MG63 (cell line): ENCODE measurements around the gene GNPTAB. TPM values are rescaled to one million over a fixed set of nuclear protein-coding genes. Genes with fewer than 3 reads are reported as not detected.
"Not testable (repeated sequence)": the region's sequence is repeated elsewhere in the genome, so short reads cannot be mapped to it uniquely, and the experiment has no call there.

Experiments
- DNase-seq: peaks from one replicate; pipeline ENCODE4 v3.0.0-alpha.2; 2020
- H3K27me3 ChIP-seq: fragments of 250-450 bp; sonication (Bioruptor Pico); 2 replicates; pipeline ENCODE4 v1.5.1; 2020; ENCODE audit warnings: mild to moderate bottlenecking, moderate library complexity
- H3K36me3 ChIP-seq: fragments of 250-450 bp; sonication (Bioruptor Pico); 2 replicates; pipeline ENCODE4 v1.5.1; 2020; ENCODE audit warnings: mild to moderate bottlenecking, moderate library complexity
- H3K4me3 ChIP-seq: fragments of 250-450 bp; sonication (Bioruptor Pico); 2 replicates; pipeline ENCODE4 v1.5.1; 2020; ENCODE audit warnings: mild to moderate bottlenecking, moderate library complexity
- H3K9me3 ChIP-seq: fragments of 250-450 bp; sonication (Bioruptor Pico); 2 replicates; pipeline ENCODE4 v1.5.1; 2020; ENCODE audit warnings: mild to moderate bottlenecking, moderate library complexity
- total RNA-seq: library from RNA; depleted of rRNA; stranded (reverse); fragments of >200 nt; shearing (Covaris generic); gene quantifications from 2 replicates; pipeline ENCODE4 v1.2.3, GENCODE V29; 2014; ENCODE audit warnings: low replicate concordance; rRNA removed

GNPTAB gene
- total RNA-seq, result 4.9 and 5.5 TPM in 2 replicates

DNA sequence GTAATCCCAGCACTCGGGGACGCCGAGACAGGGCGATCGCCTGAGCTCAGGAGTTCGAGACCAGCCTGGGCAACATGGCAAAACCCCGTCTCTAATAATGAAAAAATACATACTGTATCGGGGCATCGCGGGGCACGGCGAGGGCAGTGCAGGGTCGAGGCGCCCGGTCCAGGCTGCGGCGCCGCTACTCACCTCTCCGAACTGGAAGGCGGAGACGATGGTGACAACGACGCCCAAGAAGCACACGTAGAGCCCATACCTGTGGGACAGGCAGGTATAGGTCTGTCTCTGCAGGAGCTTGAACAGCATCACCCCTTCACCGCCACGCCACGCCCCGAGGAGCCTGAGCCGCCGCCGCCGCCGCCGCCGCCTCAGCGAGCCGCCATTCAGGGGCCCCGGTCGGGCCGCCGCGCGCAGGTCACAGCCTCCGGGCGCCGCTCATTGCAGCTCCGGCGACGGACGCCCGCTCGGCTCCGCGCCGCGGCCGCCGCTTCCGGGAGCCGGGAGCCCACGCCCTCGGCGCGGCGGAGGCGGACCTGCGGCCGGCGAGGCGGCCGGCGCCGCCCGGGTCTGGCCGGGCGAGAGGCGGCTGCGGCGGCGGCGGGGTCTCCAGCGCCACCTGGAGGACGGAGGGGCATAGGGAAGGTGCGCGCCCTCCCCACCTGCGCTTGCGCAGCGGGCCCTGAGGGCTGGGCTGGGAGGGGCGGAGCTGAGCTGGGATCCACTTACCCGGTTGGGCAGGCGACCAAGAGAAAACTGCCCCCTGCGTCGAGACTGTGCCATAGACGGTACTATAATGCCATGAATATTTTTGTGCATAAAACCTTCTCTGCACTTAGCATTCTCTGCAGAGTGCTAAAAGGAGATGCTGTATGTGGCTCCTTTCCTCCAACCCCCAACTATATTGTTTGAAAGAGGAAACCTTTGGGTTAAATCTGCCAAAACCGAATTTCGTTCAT lies at the start of gene GNPTAB:
Gene GNPTAB, minus strand, starts transcription at position 593 of the 959 bp plus-strand sequence. Its CDS starts 284 bp downstream, at position 309.
- H3K9me3 ChIP-seq, result no peaks in the 10 kb centered on the region
- H3K27me3 ChIP-seq, result no peaks in the 10 kb centered on the region
- peak within 1 kb of the TSS; percentile 65 for H3K4me3 ChIP-seq
- no peaks in the 10 kb centered on the region for H3K36me3 ChIP-seq
- DNase-seq, result peak; percentile 87

DNA sequence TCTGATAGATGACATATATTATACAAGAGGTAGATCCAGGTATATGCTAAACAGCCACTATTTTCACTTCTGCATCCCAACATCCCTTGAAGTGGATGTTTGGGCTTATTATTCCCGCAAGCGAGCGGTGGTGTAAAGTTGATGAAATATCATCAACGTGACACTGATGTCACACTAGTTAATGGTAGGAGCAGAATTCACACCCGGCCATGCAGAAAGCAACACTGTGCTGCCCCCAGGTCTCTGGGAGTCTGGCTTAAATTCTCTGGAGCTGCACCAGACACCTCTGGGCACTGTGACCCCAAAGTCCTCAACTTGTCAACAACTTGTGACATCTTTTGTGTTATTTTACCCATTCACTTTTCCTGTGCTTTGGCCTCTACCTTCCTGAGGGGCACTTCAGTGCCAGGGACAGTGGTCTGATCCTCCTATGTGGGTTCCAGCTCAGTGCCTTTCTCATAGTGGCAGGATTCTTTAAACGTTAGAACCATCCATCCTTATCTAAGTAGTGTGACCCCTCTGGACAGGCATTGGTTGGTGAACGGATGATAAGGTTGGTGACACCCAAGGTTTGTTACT lies 47.6 kb upstream of the GNPTAB start:
- Histone ChIP-seq H3K27me3 (no peaks in the 10 kb centered on the region), H3K4me3 (peak overlapping the region; percentile 75), H3K9me3 (no peaks in the 10 kb centered on the region), H3K36me3 (no peaks in the 10 kb centered on the region)
- no peak for DNase-seq

DNA sequence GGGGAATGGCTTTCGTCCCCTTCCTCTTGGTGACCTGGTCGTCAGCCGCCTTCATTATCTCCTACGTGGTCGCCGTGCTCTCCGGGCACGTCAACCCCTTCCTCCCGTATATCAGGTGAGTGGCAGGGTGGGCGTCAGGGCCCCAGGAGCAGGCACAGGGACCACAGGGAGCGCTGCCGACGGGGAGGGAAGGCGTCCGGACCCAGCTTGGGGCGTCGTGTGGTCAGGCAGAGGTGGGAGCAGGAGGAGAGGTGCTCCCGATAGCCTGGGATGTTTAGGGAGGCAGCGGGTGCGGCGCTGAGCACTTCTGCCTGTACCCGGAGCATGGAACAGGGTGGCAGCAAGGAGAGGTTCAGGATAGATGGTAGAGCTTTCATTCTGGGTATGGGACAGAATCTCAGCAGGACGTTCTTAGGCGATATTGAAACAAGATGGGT lies 47.1 kb upstream of the GNPTAB start:
- no peaks in the 10 kb centered on the region for H3K36me3 ChIP-seq
- peak overlapping the region; percentile 75 for H3K4me3 ChIP-seq
- peak; percentile 43 for DNase-seq
- H3K9me3 ChIP-seq, result no peaks in the 10 kb centered on the region
- no peaks in the 10 kb centered on the region for H3K27me3 ChIP-seq

DNA sequence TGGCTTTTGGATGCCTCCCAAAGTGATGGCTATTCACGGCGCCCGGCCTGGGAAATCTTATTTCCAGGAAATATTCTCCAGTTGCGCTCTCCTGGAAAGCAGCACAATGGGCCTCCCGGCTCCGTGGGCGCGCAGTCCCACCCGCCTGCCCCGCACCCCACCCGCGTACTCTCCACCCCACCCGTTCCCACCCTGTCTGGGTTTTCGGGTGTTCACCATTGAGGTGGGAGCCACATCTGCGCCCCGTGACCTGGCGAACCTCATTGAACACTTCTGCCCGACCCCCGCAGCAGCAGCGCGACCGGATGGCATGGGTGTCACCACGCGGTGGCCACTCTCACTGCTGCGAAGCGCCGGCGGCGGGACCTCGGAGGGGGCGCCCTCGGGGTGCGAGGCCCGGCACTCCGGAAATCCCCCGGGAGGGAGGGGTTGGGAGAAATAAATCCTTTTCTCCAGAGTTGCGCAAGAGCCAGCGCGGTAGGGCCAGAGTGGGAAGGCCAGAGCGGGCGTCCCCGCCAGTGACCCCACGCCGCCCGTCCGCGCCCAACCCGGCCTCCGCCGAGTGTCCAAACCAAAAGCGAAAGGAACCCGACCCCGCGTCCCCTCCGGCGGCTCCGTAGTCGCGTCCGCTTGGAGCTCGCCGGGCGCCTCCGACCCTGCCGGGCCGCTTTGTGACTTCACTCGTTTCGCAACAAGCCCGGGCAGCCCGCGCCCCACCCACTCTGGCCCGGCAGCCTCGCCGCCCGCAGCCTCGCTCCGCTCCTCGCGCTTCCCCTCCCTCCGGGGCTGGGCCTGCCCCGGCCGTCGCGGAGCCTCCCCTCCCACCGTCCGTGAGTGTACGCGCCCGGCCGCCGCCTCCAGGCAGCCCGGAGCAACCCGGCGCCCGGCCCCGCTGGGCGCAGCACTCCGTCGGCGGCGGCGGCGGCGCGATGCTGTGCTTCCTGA lies 46.4 kb upstream of the GNPTAB start, which contains the start of gene DRAM1:
Gene DRAM1, plus strand, starts transcription at position 720 of the 945 bp plus-strand sequence. Its CDS starts 210 bp downstream, at position 930.
- H3K9me3 ChIP-seq, result no peaks in the 10 kb centered on the region
- H3K27me3 ChIP-seq, result no peaks in the 10 kb centered on the region
- H3K36me3 ChIP-seq, result no peaks in the 10 kb centered on the region
- peak within 1 kb of the TSS; percentile 75 for H3K4me3 ChIP-seq
- peak; percentile 92 for DNase-seq

DNA sequence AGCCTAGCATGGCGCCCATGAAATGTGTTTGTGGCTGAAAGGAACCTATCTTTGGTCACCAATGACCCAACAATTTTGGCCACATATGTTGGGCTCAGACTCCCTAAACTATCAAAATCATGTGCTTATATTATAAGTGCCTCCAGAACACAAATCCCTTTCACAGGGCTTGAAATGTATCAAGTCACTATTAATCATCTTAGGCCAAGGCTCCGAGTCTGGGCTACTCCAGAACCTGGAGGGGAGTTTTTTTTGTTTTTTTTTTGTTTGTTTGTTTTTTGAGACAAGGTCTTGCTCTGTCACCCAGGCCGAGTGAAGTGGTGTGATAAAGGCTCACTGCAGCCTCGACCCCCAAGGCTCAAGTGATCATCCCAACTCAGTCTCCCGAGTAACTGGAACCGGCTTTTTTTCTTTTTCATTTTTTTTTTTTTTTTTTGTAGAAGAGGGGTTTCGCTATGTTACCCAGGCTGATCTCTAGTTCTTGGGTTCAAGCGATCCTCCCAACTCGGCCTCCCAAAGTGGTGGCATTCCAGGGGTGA lies 45.6 kb upstream of the GNPTAB start:
- no peaks in the 10 kb centered on the region for H3K9me3 ChIP-seq
- peak overlapping the region; percentile 75 for H3K4me3 ChIP-seq
- no peaks in the 10 kb centered on the region for H3K36me3 ChIP-seq
- DNase-seq, result no peak
- H3K27me3 ChIP-seq, result no peaks in the 10 kb centered on the region

DNA sequence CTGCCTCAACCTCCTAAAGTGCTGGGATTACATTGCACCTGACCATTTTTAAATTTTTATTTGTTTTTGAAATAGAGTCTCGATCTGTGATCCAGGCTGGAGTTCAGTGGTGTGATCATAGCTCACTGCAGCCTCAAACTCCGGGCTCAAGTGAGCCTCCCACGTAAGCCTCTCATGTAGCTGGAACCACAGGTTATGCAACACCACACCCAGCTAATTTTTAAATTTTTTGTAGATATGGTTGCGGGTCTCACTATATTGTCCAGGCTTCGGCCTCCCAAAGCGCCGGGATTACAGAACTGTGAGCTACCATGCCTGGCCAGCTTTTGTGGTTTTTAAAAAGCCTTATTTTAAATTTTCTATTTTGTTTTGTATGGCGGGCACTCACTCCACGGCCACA lies 44.4 kb upstream of the GNPTAB start:
- Histone ChIP-seq H3K4me3 (no peak overlapping the region), H3K9me3 (no peaks in the 10 kb centered on the region), H3K27me3 (no peaks in the 10 kb centered on the region), H3K36me3 (no peaks in the 10 kb centered on the region)
- DNase-seq, result no peak

DNA sequence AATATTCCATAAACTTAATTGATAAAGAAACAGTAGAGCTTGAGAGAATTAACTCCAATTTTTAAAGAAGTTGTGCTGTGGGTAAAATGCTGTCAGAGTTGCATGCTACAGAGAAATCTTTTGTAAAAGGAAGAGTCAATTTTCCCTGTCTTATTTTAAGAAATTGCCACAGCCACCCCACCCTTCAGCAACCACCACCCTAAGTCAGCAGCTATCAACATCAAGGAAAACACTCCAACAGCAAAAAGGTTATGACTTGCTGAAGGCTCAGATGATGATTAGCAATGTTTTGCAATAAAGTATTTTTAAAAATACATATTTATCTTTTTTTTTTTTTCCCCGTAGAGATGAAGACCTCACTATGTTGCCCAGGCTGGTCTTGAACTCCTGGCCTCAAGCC lies 40.2 kb upstream of the GNPTAB start:
- Histone ChIP-seq H3K9me3 (no peaks in the 10 kb centered on the region), H3K4me3 (no peak overlapping the region), H3K36me3 (no peaks in the 10 kb centered on the region), H3K27me3 (no peaks in the 10 kb centered on the region)
- no peak for DNase-seq

DNA sequence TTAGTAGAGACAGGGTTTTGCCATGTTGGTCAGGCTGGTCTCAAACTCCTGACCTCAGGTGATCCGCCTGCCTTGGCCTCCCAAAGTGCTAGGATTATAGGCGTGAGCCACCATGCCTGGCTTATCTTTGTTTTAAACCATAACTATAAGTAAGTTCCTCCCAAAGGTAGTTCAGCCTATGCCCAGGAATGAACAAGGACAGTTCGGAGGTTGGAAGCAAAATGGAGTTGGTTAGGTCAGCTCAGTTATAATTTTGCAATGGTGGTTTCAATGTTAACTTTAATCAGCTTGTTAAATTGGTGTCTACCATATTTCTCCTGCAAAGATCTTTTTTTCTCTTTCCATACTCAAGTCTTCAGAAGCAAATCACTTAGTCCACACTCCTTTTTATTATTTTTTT lies 36.9 kb upstream of the GNPTAB start:
- not testable (repeated sequence) for H3K9me3 ChIP-seq

DNA sequence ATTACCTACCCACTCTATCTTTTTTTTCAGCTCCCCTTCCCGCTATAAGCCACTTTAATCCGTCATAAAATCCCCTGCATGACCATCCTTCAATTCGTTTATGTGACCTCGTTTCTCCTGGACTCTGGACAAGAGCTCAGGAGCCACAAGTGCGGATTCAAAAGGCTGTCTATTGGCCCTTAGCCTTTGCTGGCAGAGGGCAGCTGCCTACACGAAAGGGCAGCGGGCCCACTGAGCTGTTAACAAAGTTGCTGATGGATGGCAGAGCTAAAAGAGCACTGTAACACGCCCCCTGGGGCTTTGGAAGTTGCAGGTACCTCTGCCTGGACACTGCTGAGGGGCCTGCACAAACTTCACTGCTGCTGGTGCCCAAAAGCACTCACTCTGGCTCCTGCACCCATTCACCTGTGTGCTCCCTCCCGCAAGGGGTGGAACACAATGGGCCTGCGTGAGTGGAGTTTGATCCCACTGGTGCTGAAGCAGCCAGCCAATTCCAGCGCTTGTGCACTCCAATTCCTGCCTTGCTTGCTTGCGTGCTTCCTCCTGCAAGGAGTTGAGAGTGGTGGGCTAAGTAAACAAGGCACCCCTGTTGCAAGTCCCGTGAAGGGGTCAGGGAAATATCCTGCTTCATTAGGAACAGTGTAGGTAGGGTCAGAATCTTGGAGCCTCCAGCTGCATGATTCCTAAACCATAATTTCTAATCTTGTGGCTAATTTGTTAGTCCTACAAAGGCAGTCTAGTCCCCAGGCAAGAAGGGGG lies 36.0 kb upstream of the GNPTAB start:
- no peak overlapping the region for H3K4me3 ChIP-seq
- no peaks in the 10 kb centered on the region for H3K27me3 ChIP-seq
- H3K36me3 ChIP-seq, result no peaks in the 10 kb centered on the region
- no peak for DNase-seq
- H3K9me3 ChIP-seq, result peaks cover 6% of the 10 kb centered on the region; the same call in 1 of the 2 replicates

More for the DNA sequence above, 36.9 kb upstream of the GNPTAB start:
- H3K4me3 ChIP-seq, DNase-seq, H3K36me3 ChIP-seq, H3K27me3 ChIP-seq: not testable (repeated sequence)

DNA sequence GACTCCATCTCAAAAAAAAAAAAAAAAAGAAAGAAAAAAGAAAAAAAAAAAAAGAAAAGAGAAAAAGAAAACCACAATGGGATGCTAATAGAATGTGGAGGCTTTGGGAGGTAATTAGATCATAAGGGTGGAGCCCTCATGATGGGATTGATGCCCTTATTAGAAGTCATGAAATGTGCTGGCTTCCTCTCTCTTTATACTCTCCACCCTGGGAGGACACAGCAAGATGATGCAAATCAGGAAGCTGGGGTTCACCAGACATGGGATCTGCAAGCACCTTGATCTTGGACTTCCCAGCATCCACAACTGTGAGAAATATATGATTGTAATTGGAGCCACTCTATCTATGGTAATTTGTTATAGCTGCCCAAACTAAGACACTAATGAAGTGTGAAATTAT lies 33.2 kb upstream of the GNPTAB start:
- Histone ChIP-seq H3K27me3 (no peaks in the 10 kb centered on the region), H3K36me3 (no peaks in the 10 kb centered on the region), H3K4me3 (no peak overlapping the region), H3K9me3 (peaks cover 6% of the 10 kb centered on the region; the same call in 1 of the 2 replicates)
- DNase-seq, result no peak

DNA sequence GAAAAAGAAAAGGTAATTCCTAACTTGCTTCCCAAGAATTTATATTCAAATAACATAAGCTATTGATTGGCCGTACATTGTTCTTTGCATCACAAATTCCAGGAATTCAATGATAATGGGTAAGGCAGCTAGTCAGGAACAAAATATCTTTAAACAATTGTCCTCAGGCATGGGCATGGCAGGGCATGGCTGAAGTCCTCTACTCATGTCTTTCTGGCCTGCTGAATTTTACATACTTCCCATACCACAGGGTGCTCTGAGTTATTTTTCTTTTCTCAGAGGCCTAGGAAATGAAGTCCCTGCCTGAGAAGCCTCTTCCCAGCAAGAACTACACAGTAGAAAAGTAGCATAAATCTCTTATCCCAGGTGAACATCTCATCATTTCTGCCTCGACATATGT lies 31.5 kb upstream of the GNPTAB start:
- Histone ChIP-seq H3K36me3 (no peaks in the 10 kb centered on the region), H3K27me3 (no peaks in the 10 kb centered on the region), H3K9me3 (peaks cover 6% of the 10 kb centered on the region; the same call in 1 of the 2 replicates), H3K4me3 (no peak overlapping the region)
- DNase-seq, result no peak

DNA sequence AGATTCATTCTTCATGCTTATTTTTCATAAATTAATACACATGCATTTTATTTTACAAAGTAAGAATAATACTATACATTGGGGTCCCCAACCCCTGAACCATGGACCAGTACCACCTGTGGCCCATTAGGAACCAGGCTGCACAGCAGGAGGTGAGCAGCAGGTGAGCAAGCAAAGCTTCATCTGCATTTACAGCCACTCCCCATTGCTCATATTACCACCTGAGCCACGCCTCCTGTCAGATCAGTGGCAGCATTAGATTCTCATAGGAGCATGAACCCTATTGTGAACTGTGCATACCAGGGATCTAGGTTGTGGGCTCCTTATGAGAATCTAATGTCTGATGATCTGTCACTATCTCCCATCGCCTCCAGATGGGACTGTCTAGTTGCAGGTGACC lies 30.9 kb upstream of the GNPTAB start:
- not testable (repeated sequence) for H3K36me3 ChIP-seq, H3K9me3 ChIP-seq, DNase-seq, H3K27me3 ChIP-seq, H3K4me3 ChIP-seq

DNA sequence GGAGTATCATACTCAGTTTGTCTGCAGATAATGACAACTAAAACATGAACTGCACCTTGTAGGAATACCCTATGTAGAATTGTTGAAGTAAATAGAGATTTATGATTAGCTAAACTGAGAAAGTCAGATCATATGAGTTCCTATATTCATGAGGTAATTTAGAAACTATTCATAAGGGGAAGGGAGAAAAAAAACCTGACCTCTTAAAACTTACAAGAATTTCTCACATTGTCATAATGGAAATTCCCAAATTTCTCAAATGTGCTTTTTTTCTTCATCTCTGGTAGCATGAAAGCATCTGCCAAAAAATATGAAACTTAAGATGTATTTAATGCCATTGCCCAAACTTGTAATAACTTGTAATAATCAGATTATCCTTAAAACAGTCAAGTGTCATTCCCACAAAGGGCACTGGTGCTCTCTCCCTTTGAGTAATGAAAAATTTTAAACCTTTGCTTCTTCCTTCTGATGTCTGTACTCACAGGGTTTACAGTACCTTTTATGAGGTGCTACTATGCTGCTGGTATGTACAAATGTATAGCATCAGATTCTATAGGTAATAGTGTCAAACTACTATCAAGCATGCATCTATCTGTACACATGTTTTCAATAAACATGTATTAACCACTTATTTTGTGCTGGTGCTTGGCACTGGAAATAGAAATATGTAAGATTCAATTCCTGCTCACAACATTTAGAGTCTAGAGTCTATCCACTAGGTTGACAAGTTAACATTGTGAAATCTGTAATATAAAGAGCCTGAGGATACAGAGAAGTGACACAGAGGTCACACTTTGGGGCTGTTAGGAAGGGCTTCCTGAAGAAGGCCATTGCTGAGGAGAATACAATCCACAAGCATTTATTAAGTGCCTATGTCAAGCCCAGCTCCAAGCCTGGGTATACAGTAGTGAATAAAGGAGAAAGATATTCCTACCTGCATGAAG lies 29.2 kb upstream of the GNPTAB start:
- Histone ChIP-seq H3K4me3 (no peak overlapping the region), H3K27me3 (no peaks in the 10 kb centered on the region), H3K9me3 (no peaks in the 10 kb centered on the region), H3K36me3 (no peaks in the 10 kb centered on the region)
- DNase-seq, result no peak

DNA sequence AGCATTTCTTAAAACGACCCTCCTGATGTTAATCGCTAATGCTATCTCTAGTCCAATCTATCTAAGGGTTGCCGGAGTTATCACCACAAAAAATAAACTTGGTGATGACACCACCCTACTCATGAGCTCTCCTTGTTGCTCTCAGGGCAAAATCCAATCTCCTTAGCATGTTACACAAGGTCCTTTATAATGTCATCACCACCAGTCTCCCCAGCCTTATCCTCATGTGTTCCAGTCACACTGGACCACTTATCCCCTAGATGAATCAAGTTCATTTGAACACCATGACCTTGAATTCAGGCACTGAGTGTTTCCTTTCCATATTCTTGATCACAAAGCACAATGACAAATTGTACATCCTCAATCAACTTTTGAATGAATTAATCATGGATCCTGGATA lies 27.6 kb upstream of the GNPTAB start:
- Histone ChIP-seq H3K36me3 (no peaks in the 10 kb centered on the region), H3K27me3 (no peaks in the 10 kb centered on the region), H3K9me3 (no peaks in the 10 kb centered on the region), H3K4me3 (no peak overlapping the region)
- DNase-seq, result no peak
